Thyroid gland (tissue), 4 donors: Measurements from ENCODE around the gene C9orf43. TPM values are rescaled to one million over a fixed set of nuclear protein-coding genes. Genes with fewer than 3 reads are reported as not detected.

ENCODE experiments used
- DNase-seq, 2 donors: peaks; one replicate each; pipeline ENCODE4 v3.0.0-alpha.2; 2019
- H3K27ac ChIP-seq, 3 donors: fragments of 200-600 bp; sonication (generic); 1 replicate in 2 of 3; 2 replicates in 1 of 3; pipeline ENCODE4 v1.5.1; 2016 to 2019; ENCODE audit warnings: mild to moderate bottlenecking in 1 of 3, moderate library complexity in 1 of 3
- H3K27me3 ChIP-seq: fragments of 200-600 bp; sonication (generic); one replicate; pipeline ENCODE4 v1.5.1; 2019
- H3K36me3 ChIP-seq, 2 donors: fragments of 200-600 bp; sonication (generic); one replicate each; pipeline ENCODE4 v1.5.1; 2016 to 2019
- H3K4me1 ChIP-seq, 2 donors: fragments of 200-600 bp; sonication (generic); one replicate each; pipeline ENCODE4 v1.5.1; 2017 to 2019
- H3K4me3 ChIP-seq, 3 donors: fragments of 200-600 bp; sonication (generic); replicated peaks in 1 of 3; 1 replicate in 2 of 3; 2 replicates in 1 of 3; pipeline ENCODE4 v1.5.1; 2016; ENCODE audit warnings: mild to moderate bottlenecking in 1 of 3
- H3K9me3 ChIP-seq: fragments of 200-600 bp; sonication (generic); one replicate; pipeline ENCODE4 v1.5.1; 2017
- CTCF ChIP-seq, 6 experiments: fragments of 200-600 bp in 3 of 6; fragments of 450-650 bp in 3 of 6; sonication (generic) in 3 of 6; IDR thresholded peaks; one replicate each; pipeline ENCODE4 v1.5.1; 2016 to 2019; ENCODE audit warnings: antibody characterized with exemption in 6 of 6, mild to moderate bottlenecking in 2 of 6, inconsistent platforms in 1 of 6, moderate library complexity in 1 of 6
- POLR2A ChIP-seq, 2 donors: fragments of 450-650 bp; IDR thresholded peaks; one replicate each; pipeline ENCODE4 v1.6.1; 2017; ENCODE audit warnings: antibody characterized with exemption in 2 of 2, mild to moderate bottlenecking in 2 of 2, moderate library complexity in 1 of 2
- WGBS, 2 donors: methylation state at CpG; one replicate each; pipeline ENCODE4 v1.1.5; 2017; 5-methylcytosine and 5-hydroxymethylcytosine counted together
- intact Hi-C: fragments of 100-400 bp; cut with DNase I; formaldehyde crosslinking; loops from one replicate; pipeline ENCODE4 v1.15.1; 2023
- total RNA-seq, 4 donors: library from RNA; depleted of rRNA; stranded (reverse); fragments of >200 nt; gene quantifications; one replicate each; pipeline ENCODE4 v1.2.3, GENCODE V29; 2016

C9orf43 gene
- total RNA-seq, 4 donors from 2014 or later, result 0.39 to 2.5 (median 0.84) TPM

DNA sequence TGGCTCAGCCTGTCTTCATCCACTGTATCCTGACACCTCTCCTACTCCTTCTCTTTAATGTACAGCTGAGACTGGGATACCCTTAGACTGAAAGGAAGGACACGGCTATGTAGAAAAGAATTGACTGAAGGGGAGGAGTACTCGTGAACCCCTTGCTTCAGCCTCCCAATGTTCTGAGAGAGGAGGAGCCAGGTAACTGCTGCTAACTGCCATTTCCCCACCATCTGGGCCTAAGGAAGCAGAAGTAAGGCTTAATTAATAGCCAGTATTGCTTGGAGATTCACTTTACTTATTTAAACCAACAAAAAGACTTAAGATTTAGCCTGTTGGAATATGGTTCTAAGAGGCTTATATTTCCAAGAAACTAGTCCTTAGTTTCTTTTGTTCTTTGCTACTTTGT is 34.2 kb downstream of the C9orf43 start:
- no peak for DNase-seq
- Histone ChIP-seq H3K36me3 (no peaks in the 10 kb centered on the region), H3K4me1 (no peaks in the 10 kb centered on the region), H3K9me3 (no peaks in the 10 kb centered on the region), H3K27me3 (no peaks in the 10 kb centered on the region), H3K4me3 (no peak overlapping the region), H3K27ac (no peak overlapping the region)
- 87 to 94% methylated on average over 2 of the region's 2 CpGs for WGBS, 2 donors
- no peak for TF ChIP-seq POLR2A (IDR thresholded peaks at IDR 0.05)
- TF ChIP-seq CTCF (IDR thresholded peaks at IDR 0.05), result no peak
- intact Hi-C loops, result no loop called here

GRCh38 chr9:113446323-113446740 is 35.8 kb downstream of the C9orf43 start:
- Histone ChIP-seq H3K27me3 (no peaks in the 10 kb centered on the region), H3K4me3 (no peak overlapping the region), H3K27ac (no peak overlapping the region), H3K4me1 (peaks cover 0 to 5% of the 10 kb centered on the region in 2 donors), H3K36me3 (no peaks in the 10 kb centered on the region), H3K9me3 (no peaks in the 10 kb centered on the region)
- WGBS, 2 donors, result 58 to 64% methylated on average over 3 of the region's 3 CpGs
- peak; percentile 47 to 80 (median 64) for TF ChIP-seq CTCF (IDR thresholded peaks at IDR 0.05)
- TF ChIP-seq POLR2A (IDR thresholded peaks at IDR 0.05), result no peak
- DNase-seq, result no peak
- intact Hi-C loops, result loop anchor here (2.0 kb wide), 2 partner anchors 142 to 210 kb away; no protein-coding TSS in a partner anchor

DNA sequence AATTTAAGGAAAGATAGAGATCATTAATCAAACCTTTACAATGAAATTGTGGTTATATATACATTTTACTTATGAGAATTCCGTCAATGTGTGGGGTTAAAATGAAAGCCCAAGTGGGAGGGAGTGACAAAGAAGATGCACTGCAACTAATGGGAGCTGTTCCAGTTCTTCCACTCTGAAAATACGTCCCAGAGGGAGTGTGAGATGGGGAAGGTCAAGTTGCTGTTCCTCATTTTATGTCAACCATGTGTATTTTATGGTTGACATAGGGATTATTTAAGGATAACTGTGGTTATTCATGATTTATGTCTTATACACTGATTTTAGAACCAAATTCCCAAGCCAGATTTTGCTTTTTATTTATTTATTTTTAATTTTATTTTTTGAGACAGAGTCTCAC is 38.8 kb downstream of the C9orf43 start:
- WGBS, 2 donors, result 72 to 79% methylated on average over 2 of the region's 2 CpGs

GRCh38 chr9:113452113-113452605 is 41.6 kb downstream of the C9orf43 start:
- H3K4me1 ChIP-seq, result peaks cover 30 to 40% of the 10 kb centered on the region in 2 donors
- no peak for TF ChIP-seq POLR2A (IDR thresholded peaks at IDR 0.05)
- no peaks in the 10 kb centered on the region for H3K36me3 ChIP-seq
- no peaks in the 10 kb centered on the region for H3K27me3 ChIP-seq
- WGBS, 2 donors, result 87% methylated on average over 4 of the region's 4 CpGs
- no peak overlapping the region for H3K4me3 ChIP-seq
- no peaks in the 10 kb centered on the region for H3K9me3 ChIP-seq
- DNase-seq, result no peak
- H3K27ac ChIP-seq, result no peak overlapping the region
- intact Hi-C loops, result no loop called here

More for the DNA sequence above, 38.8 kb downstream of the C9orf43 start:
- intact Hi-C loops, result no loop called here
- TF ChIP-seq CTCF (IDR thresholded peaks at IDR 0.05) (no peak), POLR2A (IDR thresholded peaks at IDR 0.05) (no peak)
- Histone ChIP-seq H3K9me3 (no peaks in the 10 kb centered on the region), H3K4me3 (no peak overlapping the region), H3K36me3 (no peaks in the 10 kb centered on the region), H3K27me3 (no peaks in the 10 kb centered on the region), H3K27ac (no peak overlapping the region), H3K4me1 (peaks cover 5 to 12% of the 10 kb centered on the region in 2 donors)
- DNase-seq, result no peak

DNA sequence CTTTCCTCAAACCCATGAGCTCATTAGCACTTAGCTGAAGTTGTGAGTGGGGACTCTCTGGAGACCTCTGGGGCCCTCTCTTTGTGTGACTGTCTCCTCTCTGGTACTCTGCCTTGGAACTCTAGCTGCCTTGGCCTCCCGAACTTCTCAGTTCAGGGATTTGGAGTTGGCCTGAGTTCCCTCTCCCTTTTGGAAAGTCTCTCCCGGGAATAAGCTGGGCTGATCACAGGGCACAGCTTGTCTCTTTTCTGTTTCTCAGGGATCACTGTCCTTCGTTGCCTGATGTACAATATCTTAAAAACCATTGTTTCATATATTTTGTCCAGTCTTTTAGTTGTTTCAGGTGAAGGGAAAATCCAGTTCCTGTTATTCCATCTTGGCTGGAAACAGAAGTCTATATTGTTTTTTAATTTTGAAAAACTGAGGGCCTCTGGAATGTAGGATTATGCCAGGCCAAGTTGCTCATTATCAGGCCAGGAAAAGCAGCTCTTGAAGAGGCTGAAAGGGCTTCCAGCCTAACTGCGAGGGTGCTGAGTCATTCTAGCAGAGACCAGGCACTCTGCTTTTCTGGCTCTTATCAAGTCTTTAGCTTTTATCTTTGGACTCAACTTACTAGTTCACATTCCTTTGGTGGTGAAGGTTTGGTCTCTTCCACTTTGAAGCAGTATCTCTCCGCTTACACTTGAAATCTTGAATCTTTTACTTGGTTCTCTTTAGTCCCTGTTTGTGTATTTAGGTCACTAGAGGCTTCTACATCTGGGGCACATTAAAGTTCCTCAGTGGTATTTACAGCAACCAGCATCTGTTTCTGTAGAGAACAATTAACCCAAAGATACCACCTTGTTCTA is 44.6 kb downstream of the C9orf43 start:
- intact Hi-C loops, result no loop called here
- Histone ChIP-seq H3K9me3 (no peaks in the 10 kb centered on the region), H3K36me3 (no peaks in the 10 kb centered on the region), H3K4me1 (peaks cover 30 to 39% of the 10 kb centered on the region in 2 donors), H3K27me3 (no peaks in the 10 kb centered on the region), H3K27ac (peak overlapping the region; percentile 87 to 92 (median 91)), H3K4me3 (no peak overlapping the region)
- WGBS, 2 donors, result 25 to 30% methylated on average over 5 of the region's 5 CpGs
- peak; percentile 77 to 79 for DNase-seq
- no peak for TF ChIP-seq POLR2A (IDR thresholded peaks at IDR 0.05)
- no peak for TF ChIP-seq CTCF (IDR thresholded peaks at IDR 0.05)
